Neural progenitor cell (in vitro differentiated cells): ENCODE measurements around the gene PPCDC. TPM values are rescaled to one million over a fixed set of nuclear protein-coding genes. Genes with fewer than 3 reads are reported as not detected.

Source experiments
- DNase-seq: peaks from one replicate; pipeline ENCODE4 v3.0.0-alpha.2; 2016; ENCODE audit warnings: low spot score
- H2AFZ ChIP-seq: fragments of 200-600 bp; sonication (generic); replicated peaks from 2 replicates; pipeline ENCODE4 v1.6.1; 2016; ENCODE audit warnings: antibody characterized with exemption
- H3F3A ChIP-seq: fragments of 200-600 bp; sonication (generic); 2 replicates; pipeline ENCODE4 v1.6.1; 2016; ENCODE audit warnings: antibody characterized with exemption, low read depth
- H3K27ac ChIP-seq: fragments of 200-600 bp; sonication (generic); 2 replicates; pipeline ENCODE4 v1.5.1; 2016; ENCODE audit warnings: mild to moderate bottlenecking
- H3K27me3 ChIP-seq: fragments of 200-600 bp; sonication (generic); 2 replicates; pipeline ENCODE4 v1.6.1; 2016; ENCODE audit warnings: mild to moderate bottlenecking, moderate library complexity
- H3K36me3 ChIP-seq: fragments of 200-600 bp; sonication (generic); 2 replicates; pipeline ENCODE4 v1.5.1; 2016
- H3K4me1 ChIP-seq: fragments of 200-600 bp; sonication (generic); 2 replicates; pipeline ENCODE4 v1.6.1; 2016; ENCODE audit warnings: mixed run types
- H3K4me2 ChIP-seq: fragments of 200-600 bp; sonication (generic); 2 replicates; pipeline ENCODE4 v1.6.1; 2016
- H3K4me3 ChIP-seq: fragments of 200-600 bp; sonication (generic); 2 replicates; pipeline ENCODE4 v1.5.1; 2016
- H3K79me2 ChIP-seq: fragments of 200-600 bp; sonication (generic); 2 replicates; pipeline ENCODE4 v1.6.1; 2016; ENCODE audit warnings: low read depth
- H3K9ac ChIP-seq: fragments of 200-600 bp; sonication (generic); 2 replicates; pipeline ENCODE4 v1.6.1; 2016
- H3K9me3 ChIP-seq: fragments of 200-600 bp; sonication (generic); 2 replicates; pipeline ENCODE4 v1.5.1; 2016; ENCODE audit warnings: low read depth
- H4K20me1 ChIP-seq: fragments of 200-600 bp; sonication (generic); 2 replicates; pipeline ENCODE4 v1.6.1; 2016; ENCODE audit warnings: low read depth
- H3K27ac Mint-ChIP-seq: 3 replicates; pipeline ENCODE4 v1.8.0; 2021; ENCODE audit warnings: mixed read lengths
- H3K27me3 Mint-ChIP-seq: 2 replicates; pipeline ENCODE4 v1.8.0; 2022; ENCODE audit warnings: low read depth, mild to moderate bottlenecking, inconsistent platforms, moderate library complexity, mixed read lengths; ENCODE audit not compliant: insufficient read depth
- H3K36me3 Mint-ChIP-seq: 3 replicates; pipeline ENCODE4 v1.8.0; 2021; ENCODE audit warnings: mixed read lengths
- H3K4me1 Mint-ChIP-seq: 3 replicates; pipeline ENCODE4 v1.8.0; 2021; ENCODE audit warnings: mixed read lengths
- H3K4me3 Mint-ChIP-seq: 3 replicates; pipeline ENCODE4 v1.8.0; 2021; ENCODE audit warnings: mild to moderate bottlenecking, moderate library complexity, mixed read lengths
- H3K9me3 Mint-ChIP-seq: 3 replicates; pipeline ENCODE4 v1.8.0; 2020; ENCODE audit warnings: mixed read lengths
- CTCF ChIP-seq: fragments of 200-600 bp; sonication (generic); IDR thresholded peaks from 2 replicates; pipeline ENCODE4 v1.5.1; 2017; ENCODE audit warnings: antibody characterized with exemption, mild to moderate bottlenecking
- EZH2 ChIP-seq: fragments of 200-600 bp; sonication (generic); IDR thresholded peaks from 2 replicates; pipeline ENCODE4 v1.6.1; 2017; ENCODE audit warnings: antibody characterized with exemption, mild to moderate bottlenecking, moderate library complexity
- EZH2phosphoT487 ChIP-seq: fragments of 200-600 bp; sonication (generic); IDR thresholded peaks from 2 replicates; pipeline ENCODE4 v1.6.1; 2017; ENCODE audit warnings: antibody characterized with exemption
- total RNA-seq: library from RNA; depleted of rRNA; stranded (reverse); fragments of >200 nt; gene quantifications from 2 replicates; pipeline ENCODE4 v1.2.3, GENCODE V29; 2015; ENCODE audit warnings: low replicate concordance

Gene PPCDC
- total RNA-seq, 1 donor from 2014 or later: 15.8 TPM

- Histone ChIP-seq H3K36me3 (no peaks in the 10 kb centered on the region), H3K79me2 (no peaks in the 10 kb centered on the region), H3K9me3 (no peaks in the 10 kb centered on the region), H4K20me1 (peaks cover 9% of the 10 kb centered on the region), H3K4me2 (no peak overlapping the region), H3F3A (no peaks in the 10 kb centered on the region), H3K27me3 (no peaks in the 10 kb centered on the region), H3K27ac (no peak overlapping the region), H2AFZ (no peak overlapping the region), H3K4me1 (peaks cover 17% of the 10 kb centered on the region), H3K9ac (no peak overlapping the region), H3K4me3 (no peak overlapping the region)
- H3K36me3 Mint-ChIP-seq: peaks cover 8% of the 10 kb centered on the region
- no peak overlapping the region for H3K27ac Mint-ChIP-seq
- H3K4me1 Mint-ChIP-seq: peaks cover 15% of the 10 kb centered on the region
- H3K27me3 Mint-ChIP-seq: peaks cover 6% of the 10 kb centered on the region
- no peak overlapping the region for H3K4me3 Mint-ChIP-seq
- no peak for TF ChIP-seq EZH2phosphoT487
- DNase-seq: no peak
- no peaks in the 10 kb centered on the region for H3K9me3 Mint-ChIP-seq
These were observed 26.0 kb downstream of the PPCDC start for GRCh38 chr15:75049392-75049791.

DNA sequence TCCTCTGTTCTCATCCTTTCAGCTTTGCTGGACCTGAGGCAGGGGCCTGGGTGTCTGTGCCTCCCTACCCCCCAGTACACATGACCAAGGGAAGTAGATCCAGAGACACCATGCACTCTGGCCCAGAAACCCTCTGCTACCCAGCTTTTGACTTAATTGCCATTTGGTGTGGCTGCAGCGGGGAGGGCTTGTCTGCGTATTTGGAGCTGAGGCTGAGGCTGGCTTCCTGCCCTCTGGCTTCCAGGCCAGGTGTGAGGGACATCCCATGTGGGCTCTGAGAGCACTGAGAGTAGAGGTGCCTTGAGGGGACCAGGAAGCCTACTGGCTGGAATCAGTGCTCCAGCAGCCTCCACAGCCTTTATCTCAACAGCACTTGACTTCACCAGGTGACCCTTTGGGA is 26.9 kb downstream of the PPCDC start:
- Histone ChIP-seq H3K9me3 (no peaks in the 10 kb centered on the region), H4K20me1 (peaks cover 9% of the 10 kb centered on the region), H2AFZ (no peak overlapping the region), H3K4me1 (peaks cover 17% of the 10 kb centered on the region), H3F3A (no peaks in the 10 kb centered on the region), H3K79me2 (no peaks in the 10 kb centered on the region), H3K36me3 (no peaks in the 10 kb centered on the region), H3K27ac (no peak overlapping the region), H3K27me3 (no peaks in the 10 kb centered on the region), H3K4me3 (no peak overlapping the region), H3K4me2 (no peak overlapping the region), H3K9ac (no peak overlapping the region)
- H3K36me3 Mint-ChIP-seq: peaks cover 7% of the 10 kb centered on the region
- peaks cover 4% of the 10 kb centered on the region for H3K27me3 Mint-ChIP-seq
- no peak overlapping the region for H3K4me3 Mint-ChIP-seq
- H3K27ac Mint-ChIP-seq: no peak overlapping the region
- TF ChIP-seq CTCF (no peak), EZH2phosphoT487 (no peak), EZH2 (no peak)
- H3K4me1 Mint-ChIP-seq: peaks cover 15% of the 10 kb centered on the region
- DNase-seq: no peak
- H3K9me3 Mint-ChIP-seq: no peaks in the 10 kb centered on the region

DNA sequence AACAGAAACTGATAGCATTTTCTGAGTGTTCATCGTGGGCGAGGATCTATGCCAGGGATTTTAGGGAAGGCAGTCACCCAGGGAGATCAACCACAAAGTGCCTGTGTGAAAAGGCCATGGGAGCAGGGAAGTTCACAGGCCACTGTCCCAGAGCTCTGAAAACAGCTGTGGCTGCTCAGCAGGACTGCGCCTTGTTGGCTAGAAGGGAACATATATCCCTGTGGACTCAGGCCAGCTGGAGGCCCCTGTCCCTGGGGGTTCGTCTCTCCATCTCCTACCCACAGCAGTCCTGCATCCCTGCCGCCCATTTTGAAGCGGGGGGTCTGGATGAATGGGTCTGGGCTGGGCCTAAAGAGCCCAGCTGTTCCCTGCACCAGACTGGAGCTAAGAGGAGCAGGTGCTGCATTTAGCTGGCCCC is 27.8 kb downstream of the PPCDC start:
- Histone ChIP-seq H3K4me1 (peaks cover 14% of the 10 kb centered on the region), H3K79me2 (no peaks in the 10 kb centered on the region), H3K9ac (no peak overlapping the region), H3K4me2 (no peak overlapping the region), H4K20me1 (peaks cover 3% of the 10 kb centered on the region), H3F3A (no peaks in the 10 kb centered on the region), H3K27ac (no peak overlapping the region), H3K4me3 (no peak overlapping the region), H2AFZ (no peak overlapping the region), H3K9me3 (no peaks in the 10 kb centered on the region), H3K36me3 (no peaks in the 10 kb centered on the region), H3K27me3 (no peaks in the 10 kb centered on the region)
- no peaks in the 10 kb centered on the region for H3K9me3 Mint-ChIP-seq
- H3K4me1 Mint-ChIP-seq: peaks cover 14% of the 10 kb centered on the region
- H3K4me3 Mint-ChIP-seq: no peak overlapping the region
- peak overlapping the region; percentile 42 for H3K27ac Mint-ChIP-seq
- no peak for TF ChIP-seq EZH2phosphoT487
- no peak for TF ChIP-seq EZH2
- TF ChIP-seq CTCF: no peak
- H3K27me3 Mint-ChIP-seq: peaks cover 2% of the 10 kb centered on the region
- H3K36me3 Mint-ChIP-seq: peaks cover 7% of the 10 kb centered on the region
- DNase-seq: no peak

DNA sequence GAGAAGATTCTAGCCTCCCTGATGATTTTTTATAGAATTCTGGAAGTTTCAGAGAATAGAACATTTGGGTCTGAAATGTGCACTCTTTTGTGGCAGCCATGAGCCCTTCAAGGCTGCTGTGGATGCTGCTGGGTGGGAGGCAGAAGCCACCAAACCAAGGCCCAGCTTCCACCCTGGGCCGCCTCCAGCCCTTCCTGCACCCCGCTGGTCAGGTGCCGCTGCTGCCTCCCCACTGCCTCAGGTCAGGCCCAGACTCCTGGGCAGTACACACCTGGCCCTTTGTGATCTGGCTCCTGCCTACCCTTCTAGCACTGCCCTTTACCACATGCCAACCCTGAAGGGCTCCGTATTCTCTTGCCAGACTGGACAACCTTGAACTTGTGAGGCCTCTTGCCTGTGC is 28.3 kb downstream of the PPCDC start:
- Mint-ChIP-seq H3K4me1 (peaks cover 9% of the 10 kb centered on the region), H3K27me3 (peaks cover 2% of the 10 kb centered on the region), H3K27ac (no peak overlapping the region), H3K4me3 (no peak overlapping the region), H3K9me3 (no peaks in the 10 kb centered on the region), H3K36me3 (peaks cover 7% of the 10 kb centered on the region)
- Histone ChIP-seq H3K79me2 (no peaks in the 10 kb centered on the region), H3K4me3 (no peak overlapping the region), H3F3A (no peaks in the 10 kb centered on the region), H3K27ac (no peak overlapping the region), H3K4me2 (no peak overlapping the region), H3K9ac (no peak overlapping the region), H2AFZ (no peak overlapping the region), H3K4me1 (peaks cover 9% of the 10 kb centered on the region), H4K20me1 (no peaks in the 10 kb centered on the region), H3K9me3 (no peaks in the 10 kb centered on the region), H3K27me3 (no peaks in the 10 kb centered on the region), H3K36me3 (no peaks in the 10 kb centered on the region)
- no peak for DNase-seq
- TF ChIP-seq CTCF (no peak), EZH2 (no peak), EZH2phosphoT487 (no peak)
